Lower lobe of right lung (tissue), 2 donors: ENCODE measurements around the gene LMAN2. TPM values are rescaled to one million over a fixed set of nuclear protein-coding genes. Genes with fewer than 3 reads are reported as not detected.
"Not testable (repeated sequence)": the region's sequence is repeated elsewhere in the genome, so short reads cannot be mapped to it uniquely, and the experiment has no call there.

Experiments used
- ATAC-seq, 2 donors: fragments of 200-7000 bp; cut with Tn5 transposase; one replicate each; pipeline ENCODE4 v1.9.1; 2020 to 2022; ENCODE audit warnings: mild to moderate bottlenecking in 2 of 2, moderate library complexity in 2 of 2
- DNase-seq: peaks from one replicate; pipeline ENCODE4 v3.0.0-alpha.2; 2020
- H3K27ac ChIP-seq: fragments of 200-600 bp; one replicate; pipeline ENCODE4 v1.8.0; 2022
- H3K27me3 ChIP-seq: fragments of 200-600 bp; one replicate; pipeline ENCODE4 v1.8.0; 2022; ENCODE audit warnings: low read depth
- H3K36me3 ChIP-seq: fragments of 200-600 bp; one replicate; pipeline ENCODE4 v1.8.0; 2022; ENCODE audit warnings: mild to moderate bottlenecking
- H3K4me1 ChIP-seq: fragments of 200-600 bp; one replicate; pipeline ENCODE4 v1.8.0; 2022
- H3K4me3 ChIP-seq: fragments of 200-600 bp; one replicate; pipeline ENCODE4 v1.8.0; 2022; ENCODE audit warnings: mild to moderate bottlenecking
- H3K9me3 ChIP-seq: fragments of 200-600 bp; one replicate; pipeline ENCODE4 v1.8.0; 2022
- CTCF ChIP-seq: fragments of 200-600 bp; IDR thresholded peaks from one replicate; pipeline ENCODE4 v1.8.0; 2022; ENCODE audit warnings: antibody characterized with exemption, mild to moderate bottlenecking
- intact Hi-C: fragments of 100-400 bp; cut with DNase I; formaldehyde crosslinking; loops from one replicate; pipeline ENCODE4 v1.11.0; 2022
- total RNA-seq: library from RNA; stranded (reverse); fragmentation: NEBNext Ultra II Directional; extraction: Animal tissue kit (Norgen Biotek cat#: 25700); gene quantifications from one replicate; pipeline ENCODE4 v1.2.1, GENCODE V29; 2021
- donor health status: DM: no; HTN: yes; CAD: no; lungs with severe emphysema.

The LMAN2 gene
- total RNA-seq, 1 donor from 2014 or later = 108 TPM

DNA sequence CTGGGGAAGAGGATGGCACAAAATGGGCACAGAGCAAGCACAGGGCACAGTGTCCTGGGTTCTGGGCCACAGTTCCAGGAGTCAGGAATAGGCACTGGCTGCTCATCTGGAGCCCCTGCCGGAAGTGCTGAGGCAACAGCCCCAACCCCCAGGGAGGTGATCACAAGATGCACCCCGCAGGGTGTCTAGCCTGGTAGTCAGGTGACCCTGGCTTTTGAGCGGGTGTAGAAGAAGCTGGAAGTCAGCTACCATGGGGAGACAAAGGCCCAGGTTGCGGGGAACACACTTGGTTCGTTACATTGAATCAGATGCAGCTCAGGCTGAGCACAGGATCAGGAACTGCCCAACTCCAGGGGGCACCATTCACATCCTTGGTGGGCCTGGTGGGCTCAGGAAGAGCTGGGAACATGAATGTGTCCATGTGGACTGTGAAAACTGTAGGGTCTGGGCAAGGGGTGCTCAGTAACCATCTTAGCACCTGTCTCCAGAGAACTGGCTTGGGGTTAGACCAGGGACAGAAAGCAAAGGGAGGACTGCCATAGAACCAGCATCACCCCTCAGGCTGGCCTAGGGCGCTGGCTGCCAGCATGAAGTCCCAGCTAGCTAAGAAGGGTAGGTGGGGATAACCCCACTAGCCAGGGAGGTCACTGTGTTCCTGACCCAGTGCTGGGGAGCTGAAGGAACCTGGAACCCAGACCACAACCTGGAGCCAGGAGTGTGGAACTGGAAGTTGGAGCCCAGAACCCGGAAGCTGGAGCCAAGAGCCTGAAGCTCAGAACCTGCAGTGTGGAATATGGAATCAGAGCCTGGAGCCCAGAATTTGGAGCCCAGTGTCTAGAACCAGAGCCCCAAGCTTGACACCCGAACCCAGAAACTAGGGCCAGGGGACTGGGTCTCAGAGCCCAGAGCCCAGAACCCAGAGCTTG, 26.6 kb upstream of the LMAN2 start:
- DNase-seq (no peak), ATAC-seq (no peak)
- H3K9me3 ChIP-seq = no peaks in the 10 kb centered on the region
- no peak overlapping the region for H3K27ac ChIP-seq
- no peaks in the 10 kb centered on the region for H3K4me1 ChIP-seq
- no peaks in the 10 kb centered on the region for H3K36me3 ChIP-seq
- H3K27me3 ChIP-seq = peaks cover 11% of the 10 kb centered on the region
- no peak for TF ChIP-seq CTCF
- H3K4me3 ChIP-seq = no peak overlapping the region
- intact Hi-C loops = no loop called here

GRCh38 chr5:177376107-177376506, 24.6 kb upstream of the LMAN2 start:
- H3K4me1 ChIP-seq = peaks cover 14% of the 10 kb centered on the region
- no peaks in the 10 kb centered on the region for H3K9me3 ChIP-seq
- ATAC-seq = no peak
- no peak for TF ChIP-seq CTCF
- H3K27me3 ChIP-seq = no peaks in the 10 kb centered on the region
- intact Hi-C loops = no loop called here
- H3K36me3 ChIP-seq = no peaks in the 10 kb centered on the region
- no peak overlapping the region for H3K4me3 ChIP-seq
- H3K27ac ChIP-seq = no peak overlapping the region
- DNase-seq = no peak

GRCh38 chr5:177375516-177375915, 24.0 kb upstream of the LMAN2 start:
- ATAC-seq, DNase-seq, H3K4me3 ChIP-seq, intact Hi-C loops, H3K27me3 ChIP-seq, H3K27ac ChIP-seq, H3K9me3 ChIP-seq, H3K36me3 ChIP-seq: not testable (repeated sequence)
- H3K4me1 ChIP-seq = peaks cover 14% of the 10 kb centered on the region

- peaks cover 25% of the 10 kb centered on the region for H3K4me1 ChIP-seq
- H3K9me3 ChIP-seq = no peaks in the 10 kb centered on the region
- intact Hi-C loops = no loop called here
- DNase-seq (no peak), ATAC-seq (no peak)
- H3K4me3 ChIP-seq = no peak overlapping the region
- no peaks in the 10 kb centered on the region for H3K36me3 ChIP-seq
- H3K27me3 ChIP-seq = no peaks in the 10 kb centered on the region
- no peak overlapping the region for H3K27ac ChIP-seq
- TF ChIP-seq CTCF = no peak
These were observed 22.7 kb upstream of the LMAN2 start for GRCh38 chr5:177374211-177374610.

GRCh38 chr5:177373806-177374205, 22.3 kb upstream of the LMAN2 start:
- H3K27me3 ChIP-seq = no peaks in the 10 kb centered on the region
- intact Hi-C loops = no loop called here
- peaks cover 25% of the 10 kb centered on the region for H3K4me1 ChIP-seq
- DNase-seq (no peak), ATAC-seq (no peak)
- no peak overlapping the region for H3K27ac ChIP-seq
- H3K36me3 ChIP-seq = no peaks in the 10 kb centered on the region
- H3K4me3 ChIP-seq = no peak overlapping the region
- no peak for TF ChIP-seq CTCF
- H3K9me3 ChIP-seq = no peaks in the 10 kb centered on the region

GRCh38 chr5:177372910-177373309, 21.4 kb upstream of the LMAN2 start:
- Histone ChIP-seq H3K9me3 (no peaks in the 10 kb centered on the region), H3K4me3 (no peak overlapping the region), H3K27me3 (no peaks in the 10 kb centered on the region), H3K36me3 (peaks cover 5% of the 10 kb centered on the region), H3K4me1 (peaks cover 25% of the 10 kb centered on the region), H3K27ac (no peak overlapping the region)
- DNase-seq (no peak), ATAC-seq (no peak)
- intact Hi-C loops = no loop called here
- TF ChIP-seq CTCF = no peak
